Lower lobe of right lung (tissue), 2 donors: ENCODE measurements around the gene UFD1. TPM values are rescaled to one million over a fixed set of nuclear protein-coding genes. Genes with fewer than 3 reads are reported as not detected.

Experiments used
- ATAC-seq, 2 donors: fragments of 200-7000 bp; cut with Tn5 transposase; one replicate each; pipeline ENCODE4 v1.9.1; 2020 to 2022; ENCODE audit warnings: mild to moderate bottlenecking in 2 of 2, moderate library complexity in 2 of 2
- DNase-seq: peaks from one replicate; pipeline ENCODE4 v3.0.0-alpha.2; 2020
- H3K27ac ChIP-seq: fragments of 200-600 bp; one replicate; pipeline ENCODE4 v1.8.0; 2022
- H3K27me3 ChIP-seq: fragments of 200-600 bp; one replicate; pipeline ENCODE4 v1.8.0; 2022; ENCODE audit warnings: low read depth
- H3K36me3 ChIP-seq: fragments of 200-600 bp; one replicate; pipeline ENCODE4 v1.8.0; 2022; ENCODE audit warnings: mild to moderate bottlenecking
- H3K4me1 ChIP-seq: fragments of 200-600 bp; one replicate; pipeline ENCODE4 v1.8.0; 2022
- H3K4me3 ChIP-seq: fragments of 200-600 bp; one replicate; pipeline ENCODE4 v1.8.0; 2022; ENCODE audit warnings: mild to moderate bottlenecking
- H3K9me3 ChIP-seq: fragments of 200-600 bp; one replicate; pipeline ENCODE4 v1.8.0; 2022
- CTCF ChIP-seq: fragments of 200-600 bp; IDR thresholded peaks from one replicate; pipeline ENCODE4 v1.8.0; 2022; ENCODE audit warnings: antibody characterized with exemption, mild to moderate bottlenecking
- intact Hi-C: fragments of 100-400 bp; cut with DNase I; formaldehyde crosslinking; loops from one replicate; pipeline ENCODE4 v1.11.0; 2022
- total RNA-seq: library from RNA; stranded (reverse); fragmentation: NEBNext Ultra II Directional; extraction: Animal tissue kit (Norgen Biotek cat#: 25700); gene quantifications from one replicate; pipeline ENCODE4 v1.2.1, GENCODE V29; 2021
- donor health status: DM: no; HTN: yes; CAD: no; lungs with severe emphysema.

Gene UFD1
- total RNA-seq, 1 donor from 2014 or later: 36.7 TPM

- no peak for TF ChIP-seq CTCF
- ATAC-seq: no peak
- DNase-seq: no peak
- H3K27me3 ChIP-seq: no peaks in the 10 kb centered on the region
- H3K36me3 ChIP-seq: no peaks in the 10 kb centered on the region
- no peaks in the 10 kb centered on the region for H3K4me1 ChIP-seq
- H3K9me3 ChIP-seq: no peaks in the 10 kb centered on the region
- H3K4me3 ChIP-seq: no peak overlapping the region
- intact Hi-C loops: no loop called here
- H3K27ac ChIP-seq: no peak overlapping the region
Measured at GRCh38 chr22:19513823-19514222, 34.8 kb upstream of the UFD1 start.

- DNase-seq: no peak
- ATAC-seq: no peak
- Histone ChIP-seq H3K4me3 (no peak overlapping the region), H3K27ac (no peak overlapping the region), H3K36me3 (no peaks in the 10 kb centered on the region), H3K9me3 (no peaks in the 10 kb centered on the region), H3K27me3 (no peaks in the 10 kb centered on the region), H3K4me1 (no peaks in the 10 kb centered on the region)
- no peak for TF ChIP-seq CTCF
- intact Hi-C loops: no loop called here
Measured at GRCh38 chr22:19510919-19511341, 31.9 kb upstream of the UFD1 start.

- intact Hi-C loops: no loop called here
- ATAC-seq: no peak
- no peak for TF ChIP-seq CTCF
Measured at GRCh38 chr22:19509923-19510322, 30.9 kb upstream of the UFD1 start.

GRCh38 chr22:19509191-19509590, 30.2 kb upstream of the UFD1 start:
- TF ChIP-seq CTCF: no peak
- ATAC-seq (no peak), DNase-seq (no peak)
- intact Hi-C loops: no loop called here
- no peaks in the 10 kb centered on the region for H3K36me3 ChIP-seq
- no peaks in the 10 kb centered on the region for H3K27me3 ChIP-seq
- H3K27ac ChIP-seq: no peak overlapping the region
- no peaks in the 10 kb centered on the region for H3K4me1 ChIP-seq
- H3K9me3 ChIP-seq: no peaks in the 10 kb centered on the region
- H3K4me3 ChIP-seq: no peak overlapping the region

More at GRCh38 chr22:19509923-19510322, 30.9 kb upstream of the UFD1 start:
- no peaks in the 10 kb centered on the region for H3K4me1 ChIP-seq
- DNase-seq: no peak
- H3K27ac ChIP-seq: no peak overlapping the region
- H3K27me3 ChIP-seq: no peaks in the 10 kb centered on the region
- no peaks in the 10 kb centered on the region for H3K36me3 ChIP-seq
- H3K4me3 ChIP-seq: no peak overlapping the region
- H3K9me3 ChIP-seq: no peaks in the 10 kb centered on the region

GRCh38 chr22:19508024-19508776, 29.2 kb upstream of the UFD1 start:
- no peak for DNase-seq
- Histone ChIP-seq H3K36me3 (no peaks in the 10 kb centered on the region), H3K27me3 (no peaks in the 10 kb centered on the region), H3K9me3 (no peaks in the 10 kb centered on the region), H3K27ac (no peak overlapping the region), H3K4me1 (no peaks in the 10 kb centered on the region), H3K4me3 (no peak overlapping the region)
- intact Hi-C loops: no loop called here
- TF ChIP-seq CTCF: no peak
- ATAC-seq: no peak
